GM19099 (cell line): Measurements from ENCODE around the gene PROB1.

Experiments used
- POLR2A ChIP-seq: IDR thresholded peaks from 3 replicates; pipeline ENCODE4 v1.6.1; 2011; ENCODE audit warnings: low read depth; ENCODE audit not compliant: insufficient read length; ENCODE audit errors: extremely low read depth

The PROB1 gene

GRCh38 chr5:139389701-139390638, 4.9 kb downstream of the PROB1 start, which contains the start of gene MZB1:
TSS of gene MZB1 (minus strand) at chr5:139389913. CDS start at chr5:139389856, 57 bp downstream.
- TF ChIP-seq POLR2A: peak; percentile 94

- TF ChIP-seq POLR2A: peak; percentile 38
Observed at GRCh38 chr5:139388198-139388821, 6.6 kb downstream of the PROB1 start.

GRCh38 chr5:139387611-139388197, 7.2 kb downstream of the PROB1 start:
- TF ChIP-seq POLR2A: peak; percentile 30

GRCh38 chr5:139386050-139386438, 8.9 kb downstream of the PROB1 start:
- TF ChIP-seq POLR2A: peak; percentile 30

GRCh38 chr5:139385061-139386049, 9.5 kb downstream of the PROB1 start:
- TF ChIP-seq POLR2A: peak; percentile 39

GRCh38 chr5:139384591-139385051, 10.3 kb downstream of the PROB1 start:
- TF ChIP-seq POLR2A: peak; percentile 29

GRCh38 chr5:139383993-139384590, 10.8 kb downstream of the PROB1 start:
- no peak for TF ChIP-seq POLR2A

GRCh38 chr5:139383275-139383992, 11.5 kb downstream of the PROB1 start, which contains the start of gene SLC23A1:
TSS of gene SLC23A1 (minus strand) at chr5:139383297. CDS start at chr5:139383253, 44 bp downstream.
- TF ChIP-seq POLR2A: no peak

- TF ChIP-seq POLR2A: no peak
Observed at GRCh38 chr5:139382807-139383206, 12.1 kb downstream of the PROB1 start.

GRCh38 chr5:139381837-139382761, 12.8 kb downstream of the PROB1 start:
- no peak for TF ChIP-seq POLR2A

- TF ChIP-seq POLR2A: no peak
Observed at GRCh38 chr5:139379626-139380449, 15.1 kb downstream of the PROB1 start.
